ENCODE measurements around the gene CAPN14. TPM values are rescaled to one million over a fixed set of nuclear protein-coding genes. Genes with fewer than 3 reads are reported as not detected.

The CAPN14 gene
- total RNA-seq, 1 donor from 2014 or later: 0.47 TPM

DNA sequence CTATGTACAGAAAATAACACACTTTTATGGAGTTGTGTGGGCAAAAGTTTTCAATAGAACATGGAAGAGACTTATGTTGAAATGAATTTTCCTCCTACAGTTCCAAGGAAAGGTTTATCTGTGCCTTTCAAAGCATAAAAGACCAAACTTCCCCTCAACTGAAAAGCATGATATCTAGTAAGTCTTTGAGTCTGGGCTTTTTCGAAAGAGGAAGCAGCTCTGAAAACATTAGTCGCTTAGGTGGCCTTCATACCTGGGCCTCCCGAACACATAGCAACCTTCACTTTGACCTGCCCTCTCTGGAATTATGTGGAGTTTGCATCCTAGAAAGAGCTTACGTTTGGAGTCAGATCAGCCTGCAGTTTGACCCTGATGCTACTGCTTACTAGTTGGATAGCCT is 4.8 kb upstream of the CAPN14 start:
- no peaks in the 10 kb centered on the region for H3K36me3 Mint-ChIP-seq (ENCODE audit: low read depth)
- no peaks in the 10 kb centered on the region for H3K4me1 Mint-ChIP-seq
- H3K9me3 Mint-ChIP-seq: no peaks in the 10 kb centered on the region
- TF ChIP-seq, protein P1, sequence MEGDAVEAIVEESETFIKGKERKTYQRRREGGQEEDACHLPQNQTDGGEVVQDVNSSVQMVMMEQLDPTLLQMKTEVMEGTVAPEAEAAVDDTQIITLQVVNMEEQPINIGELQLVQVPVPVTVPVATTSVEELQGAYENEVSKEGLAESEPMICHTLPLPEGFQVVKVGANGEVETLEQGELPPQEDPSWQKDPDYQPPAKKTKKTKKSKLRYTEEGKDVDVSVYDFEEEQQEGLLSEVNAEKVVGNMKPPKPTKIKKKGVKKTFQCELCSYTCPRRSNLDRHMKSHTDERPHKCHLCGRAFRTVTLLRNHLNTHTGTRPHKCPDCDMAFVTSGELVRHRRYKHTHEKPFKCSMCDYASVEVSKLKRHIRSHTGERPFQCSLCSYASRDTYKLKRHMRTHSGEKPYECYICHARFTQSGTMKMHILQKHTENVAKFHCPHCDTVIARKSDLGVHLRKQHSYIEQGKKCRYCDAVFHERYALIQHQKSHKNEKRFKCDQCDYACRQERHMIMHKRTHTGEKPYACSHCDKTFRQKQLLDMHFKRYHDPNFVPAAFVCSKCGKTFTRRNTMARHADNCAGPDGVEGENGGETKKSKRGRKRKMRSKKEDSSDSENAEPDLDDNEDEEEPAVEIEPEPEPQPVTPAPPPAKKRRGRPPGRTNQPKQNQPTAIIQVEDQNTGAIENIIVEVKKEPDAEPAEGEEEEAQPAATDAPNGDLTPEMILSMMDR (conservative IDR thresholded peaks at IDR 0.05): no peak
- no peak overlapping the region for H3K27ac Mint-ChIP-seq (ENCODE audit: unreplicated experiment)
- DNase-seq (ENCODE audit: low read depth, low spot score): no peak
- no peak overlapping the region for H3K4me3 Mint-ChIP-seq
- H3K27me3 Mint-ChIP-seq (ENCODE audit: low read depth): peaks cover 32% of the 10 kb centered on the region

DNA sequence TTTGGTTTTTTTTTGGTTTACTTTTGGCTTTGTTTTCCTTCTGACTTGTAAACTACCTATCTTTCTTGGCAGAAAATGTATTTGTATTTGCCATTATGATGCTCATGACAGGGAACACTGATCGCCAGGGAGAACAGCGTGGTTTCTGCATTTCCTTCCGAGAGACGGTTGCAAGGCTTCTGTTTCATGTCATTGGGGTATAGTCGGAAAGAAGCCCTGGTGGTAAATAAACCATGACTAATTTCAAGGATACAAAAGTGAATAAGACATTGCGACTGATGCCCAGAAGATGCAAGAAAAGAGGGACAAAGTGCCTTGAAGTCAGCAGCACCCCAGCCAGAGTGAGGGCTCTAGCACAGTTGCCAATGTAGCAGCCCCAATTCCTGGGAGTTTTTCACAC is 4.2 kb upstream of the CAPN14 start:
- Mint-ChIP-seq H3K9me3 (no peaks in the 10 kb centered on the region), H3K4me1 (no peaks in the 10 kb centered on the region), H3K4me3 (no peak overlapping the region), H3K27me3 (ENCODE audit: low read depth) (peaks cover 26% of the 10 kb centered on the region), H3K27ac (ENCODE audit: unreplicated experiment) (no peak overlapping the region), H3K36me3 (ENCODE audit: low read depth) (no peaks in the 10 kb centered on the region)
- TF ChIP-seq, protein P1 (conservative IDR thresholded peaks at IDR 0.05): no peak
- no peak for DNase-seq (ENCODE audit: low read depth, low spot score)

DNA sequence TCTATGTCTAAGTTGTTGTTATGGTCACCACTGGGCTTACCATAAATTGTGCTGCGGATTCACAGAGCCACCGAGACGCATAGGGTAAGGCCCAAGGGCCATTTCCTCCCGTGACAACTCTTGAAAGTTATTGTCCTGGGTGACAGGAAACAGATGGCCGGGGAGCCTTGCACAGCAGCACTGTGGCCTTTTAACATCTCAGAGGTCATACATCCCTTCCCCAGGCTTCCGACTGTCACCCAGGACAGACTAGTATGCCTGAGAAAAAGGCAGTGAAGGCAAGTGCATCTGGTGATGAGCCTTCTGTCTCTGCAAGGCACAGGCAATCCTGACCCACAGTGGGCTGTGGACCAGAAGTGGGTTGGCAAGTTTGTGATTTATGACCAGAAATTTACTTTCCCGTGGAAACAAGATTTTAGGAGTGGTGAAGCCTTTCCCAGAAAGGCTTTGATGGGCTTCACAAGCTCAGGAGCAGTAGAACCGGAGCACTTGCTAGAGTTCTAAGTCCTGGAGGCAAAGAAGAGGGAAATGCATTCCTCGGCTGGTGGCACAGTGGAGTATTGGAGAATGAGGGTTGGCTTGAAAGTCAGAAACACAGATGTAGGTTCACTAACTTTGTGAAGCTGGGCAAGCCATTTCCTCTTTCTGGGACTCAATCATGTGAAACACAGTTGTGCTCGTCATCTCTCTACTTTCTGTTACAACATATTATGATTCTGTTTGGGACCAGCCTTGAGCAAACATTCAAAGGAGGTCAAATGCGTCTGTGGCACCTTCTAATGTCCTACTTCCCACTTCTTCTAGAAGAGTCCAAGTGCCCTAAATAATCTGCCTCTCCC is 2.0 kb upstream of the CAPN14 start:
- Mint-ChIP-seq H3K27me3 (ENCODE audit: low read depth) (peaks cover 18% of the 10 kb centered on the region), H3K4me3 (no peak overlapping the region), H3K27ac (ENCODE audit: unreplicated experiment) (no peak overlapping the region), H3K4me1 (no peaks in the 10 kb centered on the region), H3K36me3 (ENCODE audit: low read depth) (no peaks in the 10 kb centered on the region), H3K9me3 (no peaks in the 10 kb centered on the region)
- TF ChIP-seq, protein P1 (conservative IDR thresholded peaks at IDR 0.05): no peak
- no peak for DNase-seq (ENCODE audit: low read depth, low spot score)

DNA sequence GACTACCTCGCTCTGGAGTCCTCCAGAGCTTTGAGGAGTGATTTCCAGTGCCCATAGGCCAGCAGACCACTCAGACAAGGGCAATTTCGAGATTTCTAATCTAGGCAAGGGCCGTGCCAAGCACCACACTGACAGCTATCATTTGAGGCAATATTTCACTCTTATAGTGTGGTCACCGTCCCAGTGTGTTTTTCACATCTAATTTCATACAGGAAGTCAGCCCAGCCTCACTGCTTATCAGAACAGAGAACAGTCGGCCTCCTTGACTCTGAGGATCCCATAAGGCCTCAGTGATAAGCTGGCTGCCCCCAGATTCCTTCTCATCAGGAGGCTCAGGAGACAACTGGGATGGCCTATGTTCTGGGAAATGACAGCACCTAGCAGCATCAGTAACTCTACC is 581 bp downstream of the CAPN14 start:
- Mint-ChIP-seq H3K4me1 (peaks cover 8% of the 10 kb centered on the region), H3K36me3 (ENCODE audit: low read depth) (no peaks in the 10 kb centered on the region), H3K27ac (ENCODE audit: unreplicated experiment) (no peak overlapping the region), H3K27me3 (ENCODE audit: low read depth) (peaks cover 8% of the 10 kb centered on the region), H3K4me3 (no peak overlapping the region), H3K9me3 (no peaks in the 10 kb centered on the region)
- TF ChIP-seq, protein P1 (conservative IDR thresholded peaks at IDR 0.05): no peak
- DNase-seq (ENCODE audit: low read depth, low spot score): no peak

DNA sequence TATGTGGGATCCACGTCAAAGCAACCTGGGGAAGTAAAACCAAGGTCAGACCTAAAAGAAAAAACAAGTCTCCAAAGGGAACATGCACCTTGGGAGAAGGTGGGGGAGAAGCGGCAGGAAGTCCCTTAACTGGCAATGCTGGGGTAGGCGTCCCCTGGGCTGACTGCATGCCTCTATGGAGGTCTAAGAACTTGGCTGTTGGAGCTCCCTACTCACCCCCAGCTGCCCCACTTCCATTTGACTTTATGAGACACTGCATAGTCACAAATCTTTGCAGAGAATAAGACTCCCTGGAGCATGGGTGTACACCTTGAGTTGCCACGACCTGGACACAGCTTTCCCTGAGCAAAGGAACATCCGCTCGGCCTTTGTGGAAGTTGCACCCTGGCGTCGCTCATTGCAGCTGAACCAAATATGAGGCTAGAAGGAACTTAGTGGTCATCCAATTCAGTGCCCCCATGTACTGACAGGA is 2.8 kb downstream of the CAPN14 start:
- no peak for DNase-seq (ENCODE audit: low read depth, low spot score)
- no peaks in the 10 kb centered on the region for H3K9me3 Mint-ChIP-seq
- TF ChIP-seq, protein P1 (conservative IDR thresholded peaks at IDR 0.05): no peak
- no peak overlapping the region for H3K4me3 Mint-ChIP-seq
- H3K27me3 Mint-ChIP-seq (ENCODE audit: low read depth): no peaks in the 10 kb centered on the region
- H3K27ac Mint-ChIP-seq (ENCODE audit: unreplicated experiment): peak overlapping the region; percentile 27
- no peaks in the 10 kb centered on the region for H3K36me3 Mint-ChIP-seq (ENCODE audit: low read depth)
- peaks cover 8% of the 10 kb centered on the region for H3K4me1 Mint-ChIP-seq
